HT1080 (cell line): ENCODE measurements around the gene LMOD2. TPM values are rescaled to one million over a fixed set of nuclear protein-coding genes. Genes with fewer than 3 reads are reported as not detected.

Source experiments
- DNase-seq: peaks from one replicate; pipeline ENCODE4 v3.0.0-alpha.2; 2015; ENCODE audit warnings: low read depth
- total RNA-seq: library from RNA; depleted of rRNA; stranded (reverse); fragments of >200 nt; shearing (Covaris generic); gene quantifications from 2 replicates; pipeline ENCODE4 v1.2.3, GENCODE V29; 2014

Gene LMOD2
- total RNA-seq, 1 experiment from 2014 or later: not detected

DNA sequence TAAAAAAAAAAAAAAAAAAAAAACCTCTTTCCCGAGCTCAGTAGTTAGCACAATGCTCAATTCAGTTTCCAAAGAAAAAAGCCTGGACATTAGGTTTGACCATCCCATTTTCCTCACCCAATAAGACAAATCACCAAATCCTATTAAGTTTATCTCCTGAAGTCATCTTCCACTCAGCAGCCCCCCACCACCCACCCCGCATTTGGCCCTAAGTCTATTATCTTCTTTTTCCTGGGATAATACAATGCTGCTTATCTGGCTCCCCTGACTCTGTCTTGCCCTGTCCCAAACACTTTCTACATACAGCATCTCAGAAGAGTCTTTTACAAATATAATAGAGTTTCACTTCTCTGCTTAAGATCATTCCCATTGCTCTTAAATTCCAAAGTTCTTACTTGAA lies 17.8 kb upstream of the LMOD2 start:
- DNase-seq: no peak

DNA sequence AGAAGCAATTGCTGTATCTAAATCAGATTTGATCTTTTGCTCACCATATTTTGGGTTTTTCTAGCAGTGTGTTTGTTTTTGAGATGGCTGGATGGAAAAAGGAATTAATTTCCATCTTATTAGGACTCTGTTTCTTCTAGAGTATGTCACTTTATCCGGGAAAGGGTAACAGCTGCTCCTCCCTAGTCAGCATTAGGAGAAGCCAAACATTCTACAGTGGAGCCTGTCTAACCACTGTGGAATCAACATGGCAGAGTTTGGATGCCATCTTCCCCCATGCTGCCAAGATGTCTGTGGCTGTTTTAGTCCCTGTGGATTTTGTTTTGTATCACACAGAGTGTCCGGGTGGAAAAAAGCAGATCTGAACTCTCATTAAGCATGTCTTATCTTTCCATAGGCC lies 16.0 kb upstream of the LMOD2 start:
- no peak for DNase-seq

DNA sequence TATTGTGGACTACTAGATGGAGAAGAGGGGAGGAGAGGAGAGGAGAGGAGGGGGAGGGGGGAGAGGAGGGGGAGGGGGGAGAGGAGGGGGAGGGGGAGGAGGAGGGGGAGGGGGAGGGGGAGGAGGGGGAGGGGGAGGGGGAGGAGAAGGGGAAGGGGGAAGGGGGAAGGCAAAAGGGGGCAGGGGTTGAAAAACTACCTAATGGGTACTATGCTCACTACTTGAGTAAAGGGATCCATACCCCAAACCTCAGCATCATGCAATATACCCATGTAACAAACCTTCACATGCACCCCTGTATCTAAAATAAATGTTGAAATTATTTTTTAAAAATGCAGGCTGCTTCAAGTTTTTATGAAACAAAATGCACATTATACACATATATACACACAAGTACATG lies 15.1 kb upstream of the LMOD2 start:
- DNase-seq: no peak

DNA sequence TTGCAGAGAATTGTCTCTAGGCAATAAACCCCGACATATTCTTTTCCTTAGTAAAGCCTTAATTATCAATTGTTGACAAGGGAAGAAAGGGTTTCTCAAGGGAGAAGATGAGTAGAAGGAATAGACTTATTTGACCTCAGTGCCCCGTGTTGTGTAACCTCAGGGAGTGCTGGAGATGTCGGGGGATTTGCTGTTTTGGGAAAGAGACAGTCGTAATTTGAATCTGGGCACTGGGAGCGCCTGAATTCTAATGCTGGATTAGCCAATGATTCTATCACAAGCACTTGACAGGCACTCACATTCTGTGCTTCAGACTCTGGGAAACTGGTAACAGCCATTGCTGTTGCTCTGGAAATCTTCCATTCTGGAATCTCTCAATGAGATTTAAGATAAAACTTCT lies 13.8 kb upstream of the LMOD2 start:
- DNase-seq: no peak

DNA sequence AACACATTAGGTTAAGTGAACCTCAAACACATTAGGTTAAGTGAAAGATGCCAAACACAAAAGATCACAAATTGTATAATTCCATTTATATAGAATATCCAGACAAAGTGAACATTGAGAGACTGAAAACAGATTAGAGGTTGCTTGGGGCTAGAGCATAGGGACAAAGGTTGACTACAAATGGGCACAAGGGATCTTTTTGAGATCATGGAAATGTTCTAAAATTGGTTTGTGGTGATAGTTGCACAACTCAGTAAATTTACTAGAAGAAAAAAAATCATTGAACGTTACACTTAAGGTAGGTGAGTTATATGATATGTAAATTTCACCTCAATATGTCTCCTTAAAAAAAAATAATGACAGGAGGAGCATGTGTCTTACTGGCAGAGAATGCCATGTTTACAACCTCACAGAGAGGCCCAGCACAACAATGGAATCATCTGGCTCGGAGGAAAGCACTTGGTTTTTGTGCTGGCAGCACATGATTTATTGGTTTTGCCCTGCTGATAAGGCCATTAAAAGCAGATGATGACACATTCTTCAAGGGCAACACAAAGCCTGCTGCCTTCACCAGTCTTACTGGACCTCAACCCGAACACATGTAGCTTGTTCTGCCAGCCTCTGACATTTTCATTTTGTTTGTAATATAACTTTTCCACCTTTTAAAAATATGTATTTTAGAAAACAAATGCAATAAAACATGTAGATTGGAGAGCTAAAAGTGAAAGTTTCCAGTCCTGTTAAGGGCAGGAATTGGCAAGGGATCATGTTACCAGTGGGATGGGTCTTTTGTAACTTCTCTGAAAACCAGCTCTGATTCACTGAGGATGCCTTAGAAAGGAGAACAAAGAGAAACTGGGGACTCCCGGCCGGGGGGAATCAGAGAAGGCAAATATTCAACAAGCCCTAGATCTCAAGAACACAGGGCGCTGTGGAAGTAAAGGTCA lies 11.9 kb upstream of the LMOD2 start:
- peak; percentile 81 for DNase-seq

DNA sequence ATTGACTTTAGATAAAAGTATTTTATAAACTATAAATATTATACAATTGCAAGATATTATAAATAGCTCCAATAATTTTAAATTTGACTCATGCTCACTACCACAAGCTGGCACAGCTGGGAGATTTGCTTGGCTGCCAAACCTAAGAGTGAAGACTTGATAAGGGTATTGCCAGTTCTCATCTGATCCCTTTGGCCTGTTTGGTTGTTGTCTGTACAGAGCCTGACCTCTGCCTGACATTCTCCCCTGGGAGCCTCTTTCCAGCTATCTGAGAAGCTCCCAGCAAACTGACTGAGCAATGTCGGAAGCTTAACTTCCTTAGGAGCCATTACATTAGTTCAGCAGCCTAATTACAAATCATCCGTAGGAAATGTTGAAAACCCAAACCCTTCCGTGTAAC lies 10.2 kb upstream of the LMOD2 start:
- no peak for DNase-seq

DNA sequence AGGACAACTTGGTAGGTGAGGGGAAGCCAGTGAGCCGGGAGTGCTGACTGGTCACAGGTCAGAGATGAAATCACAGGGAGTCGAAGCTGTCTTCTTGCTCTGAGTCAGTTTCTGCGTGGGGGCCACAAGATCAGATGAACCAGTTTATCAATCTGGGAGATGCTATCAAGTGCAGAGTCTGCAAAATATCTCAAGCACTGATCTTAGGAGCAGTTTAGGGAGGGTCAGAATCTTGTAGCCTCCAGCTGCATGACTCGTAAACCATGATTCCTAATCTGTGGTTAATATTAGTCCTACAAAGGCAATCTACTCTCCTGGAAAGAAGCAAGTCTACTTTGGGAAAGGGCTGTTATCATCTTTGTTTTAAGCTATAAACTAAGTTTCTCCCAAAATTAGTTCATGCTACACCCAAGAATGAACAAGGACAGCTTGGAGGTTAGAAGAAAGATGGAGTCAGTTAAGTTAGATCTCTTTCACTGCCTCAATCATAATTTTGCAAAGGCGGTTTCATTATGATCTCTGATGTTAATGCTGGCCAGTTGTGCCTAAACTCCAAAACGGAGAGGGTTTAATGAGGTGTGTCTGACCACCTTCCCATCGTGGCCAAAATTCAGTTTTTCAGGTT lies 8.4 kb upstream of the LMOD2 start:
- no peak for DNase-seq

DNA sequence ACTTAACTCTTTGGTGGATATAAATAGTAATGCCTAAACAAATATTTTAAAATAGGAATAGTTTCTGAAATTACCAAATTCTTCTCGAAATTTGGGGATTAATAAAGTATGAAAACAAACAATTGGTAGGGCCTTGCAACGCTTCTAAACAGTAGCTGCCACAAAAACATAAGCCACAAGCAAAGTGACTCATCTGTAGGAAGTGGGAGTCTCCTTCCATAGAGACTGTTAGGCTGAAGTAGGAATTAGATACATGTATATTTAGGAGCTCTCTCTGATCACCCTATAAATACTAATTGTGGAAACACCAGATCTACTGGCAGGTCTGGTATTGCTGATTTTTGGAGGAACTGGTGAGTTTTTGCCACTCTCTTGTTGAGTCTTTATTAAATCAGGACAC lies 5.7 kb upstream of the LMOD2 start:
- peak; percentile 65 for DNase-seq

DNA sequence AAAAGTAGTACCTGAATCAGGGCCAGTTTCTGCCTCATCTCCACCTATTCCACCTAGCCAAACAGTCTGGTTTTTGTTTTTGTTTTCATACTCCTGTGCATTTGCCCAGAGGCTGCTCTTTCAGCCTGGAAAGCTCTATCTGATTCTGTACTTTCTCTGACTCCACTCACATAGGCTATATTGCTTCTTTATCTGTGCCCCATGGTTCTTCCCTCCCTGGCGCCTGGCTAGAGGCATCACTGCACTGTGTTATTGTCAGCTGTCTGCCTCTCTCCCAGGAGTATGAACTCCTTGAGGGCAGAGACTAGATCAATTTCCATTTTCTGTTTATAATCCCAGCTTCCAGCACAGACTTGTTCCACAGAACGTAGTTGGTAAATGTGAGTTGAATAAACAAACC lies 5.1 kb upstream of the LMOD2 start:
- DNase-seq: no peak

DNA sequence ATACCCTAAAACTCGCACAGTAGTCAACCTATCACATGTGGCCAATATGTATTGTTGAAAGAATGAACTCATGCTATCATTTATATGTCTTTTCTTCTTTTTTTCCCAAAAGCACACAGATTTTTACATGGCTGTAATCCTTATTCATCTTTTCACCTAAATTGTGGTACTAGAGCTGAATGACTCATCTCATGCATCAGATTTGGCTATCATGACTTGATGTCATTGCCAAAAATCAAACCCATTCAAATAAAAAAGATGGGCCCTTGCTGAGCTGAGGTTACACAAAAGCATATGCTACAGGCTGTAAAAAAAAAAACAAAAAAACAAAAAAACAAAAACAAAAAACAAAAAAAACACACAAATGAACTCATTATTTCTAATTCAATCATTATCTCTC lies 3.3 kb upstream of the LMOD2 start:
- no peak for DNase-seq

DNA sequence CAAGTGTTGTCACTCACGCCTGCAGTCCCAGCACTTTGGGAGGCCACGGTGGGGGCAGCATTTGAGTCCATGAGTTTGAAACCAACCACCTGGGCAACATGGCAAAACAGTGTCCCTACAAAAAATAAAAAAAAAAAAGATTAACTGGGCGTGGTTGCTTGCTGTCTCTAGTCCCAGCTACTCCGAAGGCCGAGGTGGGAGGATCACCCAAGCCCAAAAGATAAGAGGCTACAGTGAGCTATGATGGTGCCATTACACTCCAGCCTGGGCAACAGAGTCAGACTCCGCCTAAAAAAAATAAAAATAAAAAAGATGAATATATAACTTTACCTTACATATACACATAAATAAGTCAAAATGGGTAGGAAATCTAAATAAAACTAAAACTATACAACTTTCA lies 2.5 kb upstream of the LMOD2 start:
- DNase-seq: no peak

DNA sequence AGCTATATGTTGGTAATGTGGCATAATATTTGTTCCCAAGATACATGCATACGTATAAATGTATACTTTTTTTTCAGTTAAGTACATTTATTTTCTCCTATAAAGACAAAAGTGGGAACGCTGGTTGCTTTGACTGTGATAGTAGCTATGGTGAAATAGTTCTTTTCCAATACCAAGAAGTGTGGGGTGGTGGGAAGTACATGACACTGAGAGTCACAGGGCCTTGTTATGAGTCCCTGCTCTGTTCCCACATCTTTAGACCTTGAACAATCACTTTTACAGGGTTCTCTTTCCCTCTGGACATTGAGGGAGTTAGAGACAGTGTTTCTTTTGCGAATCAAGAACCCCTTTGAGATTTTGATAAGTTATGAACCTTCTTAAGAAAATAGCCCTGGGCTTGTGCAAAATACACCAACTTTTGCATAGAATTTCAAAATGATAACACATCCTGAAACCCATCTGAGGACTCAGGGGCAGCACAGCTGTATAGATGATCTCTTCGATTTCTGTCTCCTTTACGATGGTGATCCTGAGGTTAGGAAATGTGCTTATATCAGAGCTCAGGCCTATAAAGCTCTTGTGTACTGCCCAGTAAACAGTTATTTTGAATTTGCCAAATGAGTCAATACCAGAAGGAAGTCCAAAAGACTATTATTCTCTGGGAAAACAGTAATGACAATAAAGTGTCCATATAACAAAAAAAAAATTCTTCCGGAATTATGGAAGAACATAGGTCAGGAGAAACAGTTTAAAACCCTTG lies 1.1 kb downstream of the LMOD2 start:
- no peak for DNase-seq

DNA sequence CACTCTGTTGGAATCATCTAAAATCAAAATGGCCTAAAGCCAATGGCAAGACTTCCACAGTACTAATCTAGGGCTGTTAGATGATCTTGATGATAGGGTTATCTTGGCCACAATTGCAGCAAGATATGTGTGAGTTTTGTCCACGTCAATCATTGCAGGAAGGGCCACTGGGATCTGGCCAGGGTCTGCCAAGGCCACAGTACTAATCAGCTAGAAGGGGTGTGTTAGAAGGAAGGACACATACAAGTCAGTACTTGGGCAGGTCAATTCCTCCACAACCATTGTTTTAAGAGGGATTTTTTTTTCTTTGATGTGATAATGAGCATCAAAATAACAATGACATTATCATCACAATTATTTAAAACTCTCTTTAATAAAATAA lies 1.6 kb downstream of the LMOD2 start:
- DNase-seq: no peak

DNA sequence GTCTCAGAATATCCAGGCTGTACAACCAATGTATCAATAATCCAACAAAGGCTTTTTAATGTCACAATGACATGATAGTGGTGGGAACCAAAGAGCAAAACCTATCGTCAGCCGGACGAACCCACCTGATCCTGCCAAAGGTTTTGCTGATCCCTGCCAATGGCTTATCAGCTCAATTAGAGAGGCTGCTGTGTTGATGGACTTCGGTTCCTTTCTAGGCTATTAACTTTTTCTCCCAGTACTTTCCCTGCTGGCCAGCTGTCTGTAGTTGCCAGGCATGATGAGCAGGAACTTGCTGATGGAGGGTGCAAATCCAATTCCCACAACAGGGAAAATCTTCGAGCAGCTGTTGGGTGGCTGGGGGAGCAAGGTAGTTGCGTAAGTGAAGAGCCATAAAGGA lies 2.4 kb downstream of the LMOD2 start:
- no peak for DNase-seq

DNA sequence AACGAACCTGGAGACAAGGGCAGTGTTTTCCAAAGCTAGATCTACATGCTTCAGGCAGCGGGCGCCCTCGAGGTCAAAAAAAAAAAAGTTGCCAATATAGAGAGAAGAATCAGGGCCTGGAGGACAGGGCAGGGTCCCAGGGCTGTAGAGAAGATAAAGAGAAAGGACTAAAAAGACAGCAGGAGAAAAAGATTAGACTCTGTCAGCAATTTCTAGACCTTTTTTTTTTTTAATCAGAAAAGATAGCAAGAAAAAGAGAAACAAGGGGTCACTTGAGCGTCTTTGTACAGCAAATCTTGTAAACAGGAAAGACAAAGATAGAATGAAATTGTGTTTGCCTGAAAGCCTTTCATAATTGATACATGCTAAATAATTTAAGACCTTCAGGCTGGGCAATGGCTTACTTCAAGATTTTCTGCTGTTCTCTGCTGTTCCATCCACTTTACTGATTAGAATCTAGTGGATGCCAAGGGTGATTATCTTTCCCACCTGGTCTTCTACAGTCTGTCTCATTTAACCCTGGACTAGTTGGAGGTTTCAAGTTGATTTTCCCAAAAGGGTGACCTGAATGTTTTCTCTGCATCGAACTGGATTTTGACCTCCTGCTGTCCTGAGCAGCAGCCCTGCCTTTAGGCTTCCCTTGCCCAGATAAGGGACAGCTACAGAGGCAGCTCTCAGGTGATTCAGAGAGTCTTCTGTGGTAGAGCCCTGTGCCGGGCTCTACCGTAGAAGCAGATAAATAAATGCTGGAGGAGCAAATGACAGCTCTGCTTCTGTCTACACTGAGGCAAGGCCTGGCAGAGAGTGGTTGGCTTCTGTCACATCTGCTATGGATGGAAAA lies 5.1 kb downstream of the LMOD2 start:
- no peak for DNase-seq

DNA sequence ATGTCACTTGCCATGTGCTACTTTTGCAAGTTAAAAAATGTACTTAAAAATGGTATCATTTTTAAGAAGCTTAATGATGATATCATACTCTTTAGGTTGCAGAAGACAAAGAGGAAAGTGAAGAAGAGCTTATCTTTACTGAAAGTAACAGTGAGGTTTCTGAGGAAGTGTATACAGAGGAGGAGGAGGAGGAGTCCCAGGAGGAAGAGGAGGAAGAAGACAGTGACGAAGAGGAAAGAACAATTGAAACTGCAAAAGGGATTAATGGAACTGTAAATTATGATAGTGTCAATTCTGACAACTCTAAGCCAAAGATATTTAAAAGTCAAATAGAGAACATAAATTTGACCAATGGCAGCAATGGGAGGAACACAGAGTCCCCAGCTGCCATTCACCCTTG lies 6.1 kb downstream of the LMOD2 start:
- DNase-seq: no peak

DNA sequence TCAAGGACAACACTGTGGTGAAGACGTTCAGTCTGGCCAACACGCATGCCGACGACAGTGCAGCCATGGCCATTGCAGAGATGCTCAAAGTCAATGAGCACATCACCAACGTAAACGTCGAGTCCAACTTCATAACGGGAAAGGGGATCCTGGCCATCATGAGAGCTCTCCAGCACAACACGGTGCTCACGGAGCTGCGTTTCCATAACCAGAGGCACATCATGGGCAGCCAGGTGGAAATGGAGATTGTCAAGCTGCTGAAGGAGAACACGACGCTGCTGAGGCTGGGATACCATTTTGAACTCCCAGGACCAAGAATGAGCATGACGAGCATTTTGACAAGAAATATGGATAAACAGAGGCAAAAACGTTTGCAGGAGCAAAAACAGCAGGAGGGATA lies 6.6 kb downstream of the LMOD2 start:
- no peak for DNase-seq

DNA sequence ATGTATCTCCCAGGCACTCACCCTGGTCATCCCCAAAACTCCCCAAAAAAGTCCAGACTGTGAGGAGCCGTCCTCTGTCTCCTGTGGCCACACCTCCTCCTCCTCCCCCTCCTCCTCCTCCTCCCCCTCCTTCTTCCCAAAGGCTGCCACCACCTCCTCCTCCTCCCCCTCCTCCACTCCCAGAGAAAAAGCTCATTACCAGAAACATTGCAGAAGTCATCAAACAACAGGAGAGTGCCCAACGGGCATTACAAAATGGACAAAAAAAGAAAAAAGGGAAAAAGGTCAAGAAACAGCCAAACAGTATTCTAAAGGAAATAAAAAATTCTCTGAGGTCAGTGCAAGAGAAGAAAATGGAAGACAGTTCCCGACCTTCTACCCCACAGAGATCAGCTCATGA lies 7.1 kb downstream of the LMOD2 start:
- no peak for DNase-seq

DNA sequence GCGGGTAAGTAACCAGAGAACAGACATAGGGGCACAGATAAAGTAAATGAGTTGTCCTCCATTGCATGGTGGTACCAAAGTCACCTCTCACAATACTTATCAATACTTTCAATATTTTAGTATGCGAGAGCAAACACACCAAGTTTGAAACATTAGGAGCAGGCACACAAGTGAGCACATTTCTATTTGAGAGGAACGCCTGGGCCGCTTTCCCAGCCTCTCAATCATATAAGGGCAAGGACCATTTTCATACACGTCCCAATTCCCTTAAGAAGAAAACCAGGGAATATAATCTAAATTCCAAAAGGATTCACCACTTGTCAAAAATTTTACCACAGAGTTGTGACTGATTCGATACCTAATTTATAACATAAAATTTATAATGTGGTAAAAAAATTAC lies 7.5 kb downstream of the LMOD2 start:
- no peak for DNase-seq

DNA sequence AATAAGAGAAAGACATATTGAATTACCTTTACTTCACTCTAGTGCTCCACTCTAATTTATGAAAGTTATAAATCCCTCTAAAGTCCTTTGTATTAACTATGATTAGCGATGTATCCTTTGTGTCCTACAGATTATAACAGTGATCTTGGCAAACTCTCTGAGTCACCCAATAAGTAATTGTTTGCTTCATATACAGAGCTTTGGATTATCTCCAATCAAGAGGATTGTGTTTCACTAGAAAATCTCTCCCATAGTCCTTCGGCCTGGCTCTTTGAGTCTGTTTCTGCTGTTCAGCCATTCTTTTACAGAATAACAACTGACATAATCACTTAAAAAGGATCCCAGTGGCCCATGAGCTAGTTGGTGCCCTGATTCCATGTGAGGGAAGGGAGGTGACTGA lies 9.5 kb downstream of the LMOD2 start:
- no peak for DNase-seq

DNA sequence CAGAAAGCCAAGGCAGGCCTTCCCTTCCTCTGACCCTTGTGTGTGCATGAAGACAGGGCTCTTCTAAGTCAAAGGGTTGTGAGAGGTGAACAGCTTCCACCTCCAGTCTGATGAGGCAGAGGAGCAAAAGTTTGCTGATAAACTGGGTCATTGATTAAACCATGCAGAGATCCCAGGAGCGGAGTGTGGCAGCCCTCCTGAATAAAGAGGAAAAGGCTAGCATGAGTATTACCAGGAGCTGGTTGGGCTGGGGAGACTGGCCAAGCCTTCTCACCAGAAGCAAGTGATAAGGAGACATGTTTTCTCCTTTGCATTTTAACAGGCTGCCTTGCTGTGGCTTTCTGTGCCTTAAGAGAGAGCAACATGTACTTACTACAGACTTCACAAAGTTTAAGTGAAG lies 10.2 kb downstream of the LMOD2 start:
- no peak for DNase-seq
